Spleen (tissue), 7 donors: ENCODE measurements around the gene SLC25A29.
"Not testable (repeated sequence)": the region's sequence is repeated elsewhere in the genome, so short reads cannot be mapped to it uniquely, and the experiment has no call there.

Source experiments
- CTCF ChIP-seq, 11 experiments: fragments of 200-600 bp in 7 of 11; fragments of 450-650 bp in 4 of 11; sonication (generic) in 4 of 11; IDR thresholded peaks in 8 of 11; conservative IDR thresholded peaks in 3 of 11; 1 replicate in 7 of 11; 2 replicates in 4 of 11; pipeline versions ENCODE4 v1.4.0 to v1.8.0; 2016 to 2021; ENCODE audit warnings: antibody characterized with exemption in 11 of 11, inconsistent platforms in 4 of 11, mild to moderate bottlenecking in 1 of 11
- POLR2A ChIP-seq, 3 donors: fragments of 450-650 bp; IDR thresholded peaks; one replicate each; pipeline ENCODE4 v1.5.1; 2017; ENCODE audit warnings: antibody characterized with exemption in 3 of 3, mild to moderate bottlenecking in 1 of 3
- POLR2AphosphoS5 ChIP-seq, 3 donors: sonication (generic); formaldehyde crosslinking; IDR thresholded peaks; one replicate each; pipeline ENCODE4 v1.5.1; 2017; ENCODE audit warnings: antibody characterized with exemption in 3 of 3
- donor health status: DM: no; HTN: no; CAD: no; lungs with moderate emphysema.
- donor health status: DM: no; HTN: no; CAD: no.
- donor health status: DM: no; HTN: no; CAD: no.

DNA sequence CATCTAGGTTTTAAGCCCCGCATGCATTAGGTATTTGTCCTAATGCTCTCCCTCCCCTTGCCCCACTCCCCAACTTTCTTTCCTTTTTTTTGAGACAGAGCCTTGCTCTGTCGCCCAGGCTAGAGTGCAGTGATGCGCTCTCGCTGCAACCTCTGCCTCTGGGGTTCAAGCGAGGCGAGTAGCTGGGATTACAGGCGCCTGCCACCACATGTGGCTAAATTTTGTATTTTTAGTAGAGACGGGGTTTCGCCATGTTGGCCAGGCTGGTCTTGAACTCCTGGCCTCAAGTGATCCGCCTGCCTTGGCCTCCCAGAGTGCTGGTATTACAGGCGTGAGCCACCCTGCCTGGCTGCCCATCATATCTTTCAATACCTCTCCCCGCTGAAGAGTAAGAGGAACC lies 36.6 kb upstream of the SLC25A29 start:
- not testable (repeated sequence) for TF ChIP-seq CTCF (IDR thresholded peaks at IDR 0.05 in 8 of 11, conservative IDR thresholded peaks at IDR 0.05 in 3 of 11); POLR2AphosphoS5 (IDR thresholded peaks at IDR 0.05); POLR2A (IDR thresholded peaks at IDR 0.05)
